Prostate gland (tissue), 2 donors: ENCODE results near the gene DYNC1H1.

Experiments used
- POLR2A ChIP-seq: fragments of 450-650 bp; IDR thresholded peaks from one replicate; pipeline ENCODE4 v1.6.1; 2016; ENCODE audit warnings: antibody characterized with exemption, mild to moderate bottlenecking
- POLR2AphosphoS5 ChIP-seq: sonication (generic); formaldehyde crosslinking; IDR thresholded peaks from one replicate; pipeline ENCODE4 v1.6.1; 2017; ENCODE audit warnings: antibody characterized with exemption
- TF ChIP-seq, protein P1 (sequence below), 4 experiments: fragments of 200-600 bp in 2 of 4; fragments of 450-650 bp in 2 of 4; sonication (generic) in 2 of 4; IDR thresholded peaks; 1 replicate in 3 of 4; 2 replicates in 1 of 4; pipeline ENCODE4 v1.5.1; 2016 to 2019; ENCODE audit warnings: antibody characterized with exemption in 4 of 4, mild to moderate bottlenecking in 2 of 4, moderate library complexity in 2 of 4

DNA sequence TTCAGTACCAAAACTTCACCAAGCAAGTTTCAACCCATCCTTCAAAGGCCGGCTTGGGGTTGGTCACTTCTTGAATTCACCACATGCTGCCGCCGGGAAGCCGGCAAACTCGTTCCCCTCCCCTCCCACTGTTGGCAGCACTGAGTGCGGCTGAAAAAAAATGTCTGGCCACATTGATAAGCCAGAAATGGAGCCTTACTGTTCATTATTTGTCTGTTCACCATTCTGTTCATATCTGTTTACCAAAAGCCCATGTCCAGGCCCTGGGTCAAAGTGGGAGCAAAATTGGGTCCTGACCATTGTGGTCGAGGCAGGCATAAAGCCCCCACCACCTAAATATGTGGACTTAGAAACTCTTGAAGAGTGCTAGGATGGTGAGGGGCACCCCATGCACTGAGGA lies 129.7 kb downstream of the DYNC1H1 start:
- TF ChIP-seq, protein P1, sequence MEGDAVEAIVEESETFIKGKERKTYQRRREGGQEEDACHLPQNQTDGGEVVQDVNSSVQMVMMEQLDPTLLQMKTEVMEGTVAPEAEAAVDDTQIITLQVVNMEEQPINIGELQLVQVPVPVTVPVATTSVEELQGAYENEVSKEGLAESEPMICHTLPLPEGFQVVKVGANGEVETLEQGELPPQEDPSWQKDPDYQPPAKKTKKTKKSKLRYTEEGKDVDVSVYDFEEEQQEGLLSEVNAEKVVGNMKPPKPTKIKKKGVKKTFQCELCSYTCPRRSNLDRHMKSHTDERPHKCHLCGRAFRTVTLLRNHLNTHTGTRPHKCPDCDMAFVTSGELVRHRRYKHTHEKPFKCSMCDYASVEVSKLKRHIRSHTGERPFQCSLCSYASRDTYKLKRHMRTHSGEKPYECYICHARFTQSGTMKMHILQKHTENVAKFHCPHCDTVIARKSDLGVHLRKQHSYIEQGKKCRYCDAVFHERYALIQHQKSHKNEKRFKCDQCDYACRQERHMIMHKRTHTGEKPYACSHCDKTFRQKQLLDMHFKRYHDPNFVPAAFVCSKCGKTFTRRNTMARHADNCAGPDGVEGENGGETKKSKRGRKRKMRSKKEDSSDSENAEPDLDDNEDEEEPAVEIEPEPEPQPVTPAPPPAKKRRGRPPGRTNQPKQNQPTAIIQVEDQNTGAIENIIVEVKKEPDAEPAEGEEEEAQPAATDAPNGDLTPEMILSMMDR (IDR thresholded peaks at IDR 0.05), result no peak
- TF ChIP-seq POLR2A (no peak), POLR2AphosphoS5 (no peak)
